Naive B cell (primary cell): Measurements from ENCODE around the gene MAB21L2. TPM values are rescaled to one million over a fixed set of nuclear protein-coding genes. Genes with fewer than 3 reads are reported as not detected.
A peak's percentile ranks its signal among the peaks of the same experiment; 100 is the strongest.

Source experiments
- ATAC-seq, 2 donors: fragments of 150-1000 bp; cut with Tn5 transposase; 2 replicates each; pipeline ENCODE4 v1.10.0; 2021; ENCODE audit warnings: low read depth in 2 of 2, mild to moderate bottlenecking in 2 of 2, moderate library complexity in 2 of 2
- DNase-seq: peaks from one replicate; pipeline ENCODE4 v3.0.0; 2022
- H3K27ac Mint-ChIP-seq, 6 donors: one replicate each; pipeline ENCODE4 v1.8.0; 2020 to 2022; ENCODE audit warnings: mild to moderate bottlenecking in 6 of 6, mixed read lengths in 6 of 6, moderate library complexity in 5 of 6, inconsistent platforms in 2 of 6
- H3K27me3 Mint-ChIP-seq, 3 donors: one replicate each; pipeline ENCODE4 v1.8.0; 2021 to 2022; ENCODE audit warnings: mixed read lengths in 3 of 3, mild to moderate bottlenecking in 1 of 3
- H3K36me3 Mint-ChIP-seq, 2 donors: one replicate each; pipeline ENCODE4 v1.8.0; 2020 to 2022; ENCODE audit warnings: mixed read lengths in 2 of 2, inconsistent platforms in 1 of 2, mild to moderate bottlenecking in 1 of 2
- H3K4me1 Mint-ChIP-seq, 3 donors: one replicate each; pipeline ENCODE4 v1.8.0; 2020 to 2022; ENCODE audit warnings: mixed read lengths in 3 of 3, inconsistent platforms in 1 of 3, mild to moderate bottlenecking in 1 of 3, moderate library complexity in 1 of 3
- H3K4me3 Mint-ChIP-seq, 8 donors: one replicate each; pipeline ENCODE4 v1.8.0; 2020 to 2022; ENCODE audit warnings: mild to moderate bottlenecking in 8 of 8, mixed read lengths in 8 of 8, moderate library complexity in 8 of 8, inconsistent platforms in 2 of 8
- H3K9me3 Mint-ChIP-seq, 7 donors: one replicate each; pipeline ENCODE4 v1.8.0; 2020 to 2022; ENCODE audit warnings: mixed read lengths in 7 of 7, mild to moderate bottlenecking in 5 of 7, inconsistent platforms in 2 of 7, moderate library complexity in 1 of 7
- polyA plus RNA-seq, 6 donors: library from polyadenylated mRNA; unstranded; fragments of 300-500 nt; fragmentation: Illumina TruSeq; gene quantifications; one replicate each; pipeline ENCODE4 v1.2.3, GENCODE V29; 2021; ENCODE audit warnings: low read depth in 6 of 6

MAB21L2 gene
- polyA plus RNA-seq, 6 donors from 2014 or later = 0.08 to 0.19 (median 0.18) TPM; not detected in 3

DNA sequence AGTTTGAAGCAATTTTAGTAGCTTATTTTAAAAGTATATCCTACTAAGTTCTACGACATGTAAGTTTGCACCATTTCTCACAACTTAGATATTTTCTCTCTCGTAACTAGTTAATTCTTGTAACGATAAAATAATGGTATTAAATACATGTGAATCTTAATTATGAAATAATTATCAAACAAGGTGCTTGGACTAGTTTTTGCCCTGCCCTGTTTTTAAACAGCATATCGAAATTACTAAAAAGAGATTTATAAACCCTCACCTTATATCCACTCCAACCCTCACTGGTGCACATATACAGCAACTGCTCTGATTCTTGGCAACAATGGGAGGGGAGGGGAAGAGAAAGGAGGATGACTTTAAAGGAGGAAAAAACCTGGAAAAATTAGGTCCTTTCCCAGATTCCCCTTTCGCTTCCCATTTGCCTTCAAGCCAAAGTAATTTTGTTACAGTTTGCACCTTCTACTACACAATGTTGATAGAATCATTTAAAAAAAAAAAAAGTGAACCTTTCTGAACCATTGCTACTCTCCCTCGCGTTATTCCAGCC, 820 bp upstream of the MAB21L2 start:
- Mint-ChIP-seq H3K27ac (peak overlapping the region in 1 of 6 donors; percentile 89), H3K36me3 (peaks cover 35 to 38% of the 10 kb centered on the region in 2 donors), H3K4me1 (no peaks in the 10 kb centered on the region), H3K4me3 (no peak overlapping the region), H3K27me3 (no peaks in the 10 kb centered on the region), H3K9me3 (peaks cover 0 to 24% (median 3%) of the 10 kb centered on the region in 7 donors)
- ATAC-seq = no peak
- DNase-seq = no peak

- H3K36me3 Mint-ChIP-seq = peaks cover 35 to 43% of the 10 kb centered on the region in 2 donors
- ATAC-seq (no peak), DNase-seq (no peak)
- H3K27me3 Mint-ChIP-seq = no peaks in the 10 kb centered on the region
- peaks cover 0 to 24% (median 3%) of the 10 kb centered on the region in 7 donors for H3K9me3 Mint-ChIP-seq
- H3K4me1 Mint-ChIP-seq = no peaks in the 10 kb centered on the region
- no peak overlapping the region for H3K4me3 Mint-ChIP-seq
- H3K27ac Mint-ChIP-seq = peak overlapping the region in 1 of 6 donors; percentile 89
Measured at GRCh38 chr4:150581641-150582051, 305 bp upstream of the MAB21L2 start.

- peaks cover 0 to 24% (median 3%) of the 10 kb centered on the region in 7 donors for H3K9me3 Mint-ChIP-seq
- peaks cover 36 to 50% of the 10 kb centered on the region in 2 donors for H3K36me3 Mint-ChIP-seq
- no peaks in the 10 kb centered on the region for H3K4me1 Mint-ChIP-seq
- H3K4me3 Mint-ChIP-seq = no peak overlapping the region
- no peaks in the 10 kb centered on the region for H3K27me3 Mint-ChIP-seq
- no peak overlapping the region for H3K27ac Mint-ChIP-seq
- no peak for DNase-seq
- no peak for ATAC-seq
Measured at GRCh38 chr4:150582873-150583286, 929 bp downstream of the MAB21L2 start.

- Mint-ChIP-seq H3K27me3 (no peaks in the 10 kb centered on the region), H3K9me3 (peaks cover 0 to 24% (median 3%) of the 10 kb centered on the region in 7 donors), H3K4me3 (no peak overlapping the region), H3K36me3 (peaks cover 42 to 56% of the 10 kb centered on the region in 2 donors), H3K4me1 (no peaks in the 10 kb centered on the region), H3K27ac (peak overlapping the region in 1 of 6 donors; percentile 65)
- ATAC-seq = no peak
- no peak for DNase-seq
Measured at GRCh38 chr4:150583287-150584110, 1.5 kb downstream of the MAB21L2 start.

DNA sequence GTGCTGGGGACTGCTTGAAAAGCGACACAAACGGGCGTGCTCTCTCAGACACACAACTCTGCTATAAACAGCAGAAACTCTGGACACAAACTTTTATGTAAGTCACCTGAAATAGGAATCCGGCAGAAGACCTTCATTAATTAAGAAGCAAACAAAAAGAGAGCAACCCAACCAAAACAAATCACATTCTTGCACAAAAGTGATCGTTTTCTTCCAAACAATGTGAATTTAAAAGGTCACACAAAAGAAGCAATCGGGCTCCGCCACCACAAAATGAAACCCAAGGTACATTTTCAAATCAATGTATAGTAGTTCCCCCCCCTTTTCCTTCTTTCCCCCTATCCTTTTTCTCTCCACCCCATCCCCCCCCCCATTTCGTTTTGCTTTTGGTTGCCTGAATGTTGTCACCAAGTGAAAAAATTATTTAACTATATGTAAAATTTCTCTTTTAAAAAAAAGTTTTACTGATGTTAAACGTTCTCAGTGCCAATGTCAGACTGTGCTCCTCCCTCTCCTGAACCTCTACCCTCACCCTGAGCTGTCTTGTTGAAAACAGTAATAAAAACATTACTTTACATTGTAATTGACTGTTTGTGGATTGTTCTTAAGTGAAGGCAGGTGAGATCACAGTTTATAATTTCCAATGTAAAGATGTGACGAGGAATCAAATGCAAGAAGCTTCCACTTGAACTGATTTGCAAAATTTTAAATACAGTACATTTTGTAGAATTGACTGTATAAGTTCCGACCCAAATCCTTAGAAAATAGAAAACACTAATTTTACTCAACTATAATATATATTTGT, 2.4 kb downstream of the MAB21L2 start:
- no peak overlapping the region for H3K27ac Mint-ChIP-seq
- peaks cover 39 to 56% of the 10 kb centered on the region in 2 donors for H3K36me3 Mint-ChIP-seq
- H3K9me3 Mint-ChIP-seq = peaks cover 0 to 20% (median 3%) of the 10 kb centered on the region in 7 donors
- no peak for DNase-seq
- no peak overlapping the region for H3K4me3 Mint-ChIP-seq
- ATAC-seq = no peak
- H3K4me1 Mint-ChIP-seq = no peaks in the 10 kb centered on the region
- no peaks in the 10 kb centered on the region for H3K27me3 Mint-ChIP-seq

DNA sequence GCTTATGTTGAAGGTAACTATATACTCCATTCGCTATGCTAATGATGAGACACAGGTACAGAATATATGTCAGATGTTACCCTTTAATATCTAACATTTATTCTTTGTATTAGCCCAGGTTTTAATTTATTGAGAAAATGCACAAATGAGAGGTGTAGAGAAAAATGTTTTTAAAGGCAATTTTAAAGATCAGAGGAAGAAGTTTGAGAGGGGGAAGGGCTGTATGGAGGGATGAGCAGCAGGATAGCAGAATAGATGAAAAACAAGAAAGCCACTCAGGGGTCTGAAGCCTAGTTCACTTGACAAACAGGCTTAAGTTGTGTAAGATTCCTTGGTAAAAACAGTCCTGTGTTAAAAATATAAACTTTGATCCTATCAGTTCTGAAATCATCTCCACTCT, 3.7 kb downstream of the MAB21L2 start:
- peaks cover 27 to 46% of the 10 kb centered on the region in 2 donors for H3K36me3 Mint-ChIP-seq
- no peak for ATAC-seq

DNA sequence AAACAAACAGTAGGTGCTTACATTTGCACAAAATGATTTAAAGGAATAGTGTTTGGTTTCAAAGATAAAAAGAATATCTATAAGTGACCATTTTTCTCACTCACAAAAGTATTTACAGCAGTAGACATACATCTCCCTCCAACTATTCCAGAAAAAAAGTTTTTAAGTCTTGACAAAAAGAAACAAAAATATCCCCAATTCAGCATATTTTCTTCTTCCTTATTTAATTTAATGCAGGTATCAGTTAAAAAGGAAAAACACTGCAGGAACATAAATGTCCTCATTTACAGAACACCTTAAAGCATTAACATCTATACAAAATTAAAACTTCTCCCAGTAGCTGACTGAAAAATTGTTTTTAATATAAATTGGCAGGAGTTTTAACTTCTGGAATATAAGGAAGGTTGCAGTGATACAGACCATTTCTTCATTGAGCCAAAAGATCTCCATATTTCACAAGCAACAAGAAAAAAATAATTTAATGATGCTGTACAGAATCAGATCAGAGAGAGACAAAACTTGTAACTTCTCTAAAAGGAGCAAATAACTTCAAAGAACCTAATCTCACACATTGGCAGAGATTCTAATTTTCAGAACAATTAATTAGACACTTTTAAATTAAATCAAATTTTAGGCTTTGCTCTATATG, 4.3 kb downstream of the MAB21L2 start:
- DNase-seq = no peak
- Mint-ChIP-seq H3K4me1 (no peaks in the 10 kb centered on the region), H3K27ac (peak overlapping the region in 2 of 6 donors; percentile 28 to 57), H3K36me3 (peaks cover 26 to 40% of the 10 kb centered on the region in 2 donors), H3K27me3 (no peaks in the 10 kb centered on the region), H3K4me3 (no peak overlapping the region), H3K9me3 (peaks cover 0 to 10% (median 3%) of the 10 kb centered on the region in 7 donors)
- no peak for ATAC-seq

More for the DNA sequence above, 3.7 kb downstream of the MAB21L2 start:
- H3K4me1 Mint-ChIP-seq = no peaks in the 10 kb centered on the region
- no peak for DNase-seq
- no peaks in the 10 kb centered on the region for H3K27me3 Mint-ChIP-seq
- peak overlapping the region in 1 of 6 donors; percentile 49 for H3K27ac Mint-ChIP-seq
- H3K9me3 Mint-ChIP-seq = peaks cover 0 to 11% (median 3%) of the 10 kb centered on the region in 7 donors
- H3K4me3 Mint-ChIP-seq = no peak overlapping the region

GRCh38 chr4:150588316-150588715, 6.4 kb downstream of the MAB21L2 start:
- Mint-ChIP-seq H3K4me1 (no peaks in the 10 kb centered on the region), H3K4me3 (no peak overlapping the region), H3K27ac (no peak overlapping the region), H3K36me3 (peaks cover 10 to 28% of the 10 kb centered on the region in 2 donors), H3K27me3 (no peaks in the 10 kb centered on the region), H3K9me3 (peaks cover 0 to 6% (median 0%) of the 10 kb centered on the region in 7 donors)
- ATAC-seq = no peak
- no peak for DNase-seq

DNA sequence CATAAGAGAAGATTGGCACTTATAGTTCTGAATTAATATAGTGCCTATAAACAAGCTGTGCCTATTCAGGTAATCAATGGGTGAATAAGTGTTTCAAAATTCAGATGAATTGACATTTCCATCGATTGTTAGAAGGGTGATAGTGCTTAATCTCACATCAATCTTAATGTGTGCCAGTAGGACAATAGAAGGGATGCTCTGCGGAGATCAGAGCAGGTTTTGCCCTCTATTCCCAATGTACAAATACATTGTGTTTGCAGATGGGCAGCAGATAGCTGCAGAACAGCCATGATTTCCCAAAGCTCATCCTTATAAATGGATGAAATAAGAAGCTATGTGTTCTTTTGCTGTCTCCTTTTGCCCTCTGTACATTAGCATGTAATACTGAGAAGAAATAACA, 7.2 kb downstream of the MAB21L2 start:
- Mint-ChIP-seq H3K36me3 (peaks cover 10 to 24% of the 10 kb centered on the region in 2 donors), H3K27ac (no peak overlapping the region), H3K27me3 (no peaks in the 10 kb centered on the region), H3K9me3 (peaks cover 0 to 1% (median 0%) of the 10 kb centered on the region in 7 donors), H3K4me3 (no peak overlapping the region), H3K4me1 (no peaks in the 10 kb centered on the region)
- ATAC-seq (no peak), DNase-seq (no peak)

DNA sequence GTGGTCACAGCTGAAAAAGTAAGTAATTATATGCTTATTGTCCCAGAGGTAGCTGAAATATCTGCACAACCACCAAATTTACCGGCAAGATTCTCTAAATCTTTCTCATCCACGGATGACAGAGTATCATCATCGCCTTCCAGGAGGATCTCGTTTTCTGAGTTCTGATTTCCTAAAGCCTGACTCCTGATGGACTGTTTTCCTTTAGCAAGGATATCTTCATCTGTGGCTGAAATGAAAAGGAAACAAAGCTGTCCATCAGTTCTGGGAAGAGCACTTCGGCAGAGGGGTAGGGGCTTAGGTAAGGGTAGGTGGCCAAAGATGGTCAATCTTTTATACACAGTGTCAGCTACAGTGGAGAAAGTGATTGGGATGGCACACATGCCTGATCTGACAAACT, 8.7 kb downstream of the MAB21L2 start:
- DNase-seq = no peak
- H3K4me3 Mint-ChIP-seq = no peak overlapping the region
- no peaks in the 10 kb centered on the region for H3K27me3 Mint-ChIP-seq
- H3K27ac Mint-ChIP-seq = no peak overlapping the region
- no peaks in the 10 kb centered on the region for H3K9me3 Mint-ChIP-seq
- peaks cover 10 to 23% of the 10 kb centered on the region in 2 donors for H3K36me3 Mint-ChIP-seq
- H3K4me1 Mint-ChIP-seq = no peaks in the 10 kb centered on the region
- ATAC-seq = no peak

- Mint-ChIP-seq H3K4me1 (no peaks in the 10 kb centered on the region), H3K27ac (no peak overlapping the region), H3K36me3 (peaks cover 10 to 21% of the 10 kb centered on the region in 2 donors), H3K4me3 (no peak overlapping the region), H3K9me3 (no peaks in the 10 kb centered on the region), H3K27me3 (no peaks in the 10 kb centered on the region)
- ATAC-seq (no peak), DNase-seq (no peak)
Measured at GRCh38 chr4:150591406-150591805, 9.5 kb downstream of the MAB21L2 start.

DNA sequence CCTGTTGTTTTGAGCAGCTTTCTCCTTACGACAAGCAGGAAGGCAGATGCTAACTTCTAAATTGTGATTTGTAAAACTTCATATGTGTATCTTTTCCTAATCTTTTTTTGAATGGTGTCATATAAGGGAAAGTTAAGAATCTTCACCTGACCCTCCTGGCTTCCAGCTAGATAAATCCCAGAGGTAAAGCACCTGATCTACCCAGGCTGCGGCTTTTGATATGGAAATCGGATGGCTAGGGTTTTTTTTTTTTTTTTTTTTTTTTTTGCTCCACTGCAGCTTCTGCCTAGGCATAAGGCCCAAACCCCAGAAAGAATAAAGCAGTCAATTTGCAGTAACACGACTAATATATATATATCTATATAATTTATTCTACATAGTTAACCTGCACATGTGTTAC, 10.0 kb downstream of the MAB21L2 start:
- Mint-ChIP-seq H3K4me1 (no peaks in the 10 kb centered on the region), H3K27me3 (no peaks in the 10 kb centered on the region), H3K36me3 (peaks cover 10 to 18% of the 10 kb centered on the region in 2 donors), H3K4me3 (no peak overlapping the region), H3K9me3 (no peaks in the 10 kb centered on the region), H3K27ac (no peak overlapping the region)
- no peak for DNase-seq
- ATAC-seq = no peak

- DNase-seq = no peak
- no peaks in the 10 kb centered on the region for H3K27me3 Mint-ChIP-seq
- H3K4me3 Mint-ChIP-seq = no peak overlapping the region
- peaks cover 12 to 15% of the 10 kb centered on the region in 2 donors for H3K36me3 Mint-ChIP-seq
- H3K9me3 Mint-ChIP-seq = no peaks in the 10 kb centered on the region
- no peaks in the 10 kb centered on the region for H3K4me1 Mint-ChIP-seq
- no peak overlapping the region for H3K27ac Mint-ChIP-seq
- ATAC-seq = no peak
Measured at GRCh38 chr4:150593996-150594395, 12.0 kb downstream of the MAB21L2 start.
